CD4-positive, CD25-positive, alpha-beta regulatory T cell (primary cell): ENCODE results near the gene ACTL6B. TPM values are rescaled to one million over a fixed set of nuclear protein-coding genes. Genes with fewer than 3 reads are reported as not detected.
"Not testable (repeated sequence)": the region's sequence is repeated elsewhere in the genome, so short reads cannot be mapped to it uniquely, and the experiment has no call there.

Experiments used
- ATAC-seq, 2 donors: fragments of 150-1000 bp; cut with Tn5 transposase; one replicate each; pipeline ENCODE4 v1.10.0; 2021; ENCODE audit warnings: low read depth in 2 of 2, moderate number of reproducible peaks in 2 of 2, moderate library complexity in 1 of 2
- DNase-seq, 3 donors: peaks; one replicate each; pipeline versions ENCODE4 v3.0.0 to v3.0.0-alpha.2; 2012 to 2022; ENCODE audit warnings: mixed read lengths in 1 of 3
- H3K27ac ChIP-seq: one replicate; pipeline ENCODE4 v1.7.0; 2013; ENCODE audit warnings: mild to moderate bottlenecking, low read length; ENCODE audit not compliant: insufficient read depth, poor library complexity, severe bottlenecking
- H3K27me3 ChIP-seq: one replicate; pipeline ENCODE4 v1.7.0; 2013; ENCODE audit warnings: low read length; ENCODE audit not compliant: control insufficient read depth, insufficient read depth
- H3K36me3 ChIP-seq: one replicate; pipeline ENCODE4 v1.7.0; 2013; ENCODE audit warnings: mild to moderate bottlenecking, low read length, moderate library complexity; ENCODE audit not compliant: control insufficient read depth, insufficient read depth
- H3K4me1 ChIP-seq: 2 replicates; pipeline ENCODE4 v1.7.0; 2013; ENCODE audit warnings: mild to moderate bottlenecking, low read length; ENCODE audit not compliant: insufficient read depth, control insufficient read depth, poor library complexity, severe bottlenecking
- H3K4me3 ChIP-seq: one replicate; pipeline ENCODE4 v1.7.0; 2013; ENCODE audit warnings: low read depth, mild to moderate bottlenecking, low read length, moderate library complexity
- H3K9me3 ChIP-seq, 2 experiments: 1 replicate in 1 of 2; 2 replicates in 1 of 2; pipeline ENCODE4 v1.7.0; 2013; ENCODE audit warnings: low read length in 2 of 2, mild to moderate bottlenecking in 1 of 2, moderate library complexity in 1 of 2; ENCODE audit not compliant: control insufficient read depth in 2 of 2
- H3K27ac Mint-ChIP-seq, 3 donors: one replicate each; pipeline ENCODE4 v1.8.0; 2020 to 2022; ENCODE audit warnings: mild to moderate bottlenecking in 3 of 3, mixed read lengths in 3 of 3, moderate library complexity in 2 of 3
- H3K27me3 Mint-ChIP-seq: one replicate; pipeline ENCODE4 v1.8.0; 2022; ENCODE audit warnings: mild to moderate bottlenecking, mixed read lengths
- H3K36me3 Mint-ChIP-seq: one replicate; pipeline ENCODE4 v1.8.0; 2020; ENCODE audit warnings: mixed read lengths
- H3K4me1 Mint-ChIP-seq, 4 donors: one replicate each; pipeline ENCODE4 v1.8.0; 2020 to 2022; ENCODE audit warnings: mixed read lengths in 4 of 4, mild to moderate bottlenecking in 1 of 4
- H3K4me3 Mint-ChIP-seq, 4 donors: one replicate each; pipeline ENCODE4 v1.8.0; 2020 to 2022; ENCODE audit warnings: mild to moderate bottlenecking in 4 of 4, mixed read lengths in 4 of 4, moderate library complexity in 3 of 4
- H3K9me3 Mint-ChIP-seq, 7 donors: one replicate each; pipeline ENCODE4 v1.8.0; 2020 to 2022; ENCODE audit warnings: mixed read lengths in 7 of 7, mild to moderate bottlenecking in 3 of 7, moderate library complexity in 2 of 7
- polyA plus RNA-seq, 4 donors: library from polyadenylated mRNA; unstranded; fragments of 300-500 nt; fragmentation: Illumina TruSeq; gene quantifications; one replicate each; pipeline ENCODE4 v1.2.3, GENCODE V29; 2021
- total RNA-seq: library from RNA; stranded (reverse); gene quantifications from one replicate; pipeline ENCODE4 v1.2.3, GENCODE V29; 2022

Gene ACTL6B
- total and polyA plus RNA-seq, 5 donors from 2014 or later = not detected

- H3K9me3 Mint-ChIP-seq = peaks cover 0 to 1% (median 0%) of the 10 kb centered on the region in 7 donors
- peak overlapping the region in 1 of 3 donors; percentile 41 for H3K27ac Mint-ChIP-seq
- H3K36me3 Mint-ChIP-seq = no peaks in the 10 kb centered on the region
- Histone ChIP-seq H3K27me3 (no peaks in the 10 kb centered on the region), H3K9me3 (no peaks in the 10 kb centered on the region), H3K4me3 (no peak overlapping the region), H3K27ac (no peak overlapping the region), H3K4me1 (peaks cover 15% of the 10 kb centered on the region), H3K36me3 (peaks cover 2% of the 10 kb centered on the region)
- ATAC-seq (no peak), DNase-seq (no peak)
- peak overlapping the region; percentile 33 to 98 (median 66) for H3K4me3 Mint-ChIP-seq
- H3K4me1 Mint-ChIP-seq = peaks cover 0 to 12% (median 5%) of the 10 kb centered on the region in 4 donors
- peaks cover 12% of the 10 kb centered on the region for H3K27me3 Mint-ChIP-seq
Measured at GRCh38 chr7:100671353-100672327, 15.4 kb upstream of the ACTL6B start.

DNA sequence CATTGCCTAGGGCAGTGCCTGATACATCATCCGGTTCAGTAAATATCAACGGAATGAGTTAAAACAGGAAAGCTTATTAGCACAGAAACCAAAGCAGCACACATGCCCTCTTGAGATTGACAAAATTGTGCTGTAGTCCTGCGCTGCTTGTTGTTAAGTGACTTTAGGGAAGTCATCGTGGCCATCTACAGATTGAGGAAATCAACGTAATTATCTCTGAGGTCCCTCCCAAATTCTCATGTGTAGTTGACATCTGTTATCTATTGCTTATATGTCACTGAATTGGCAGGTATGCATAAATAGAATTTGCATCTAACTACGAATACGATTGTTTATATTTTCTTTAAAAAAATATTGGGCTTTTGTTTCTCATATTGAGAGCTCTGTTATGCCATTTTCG lies 13.8 kb upstream of the ACTL6B start:
- Histone ChIP-seq H3K27ac (no peak overlapping the region), H3K27me3 (no peaks in the 10 kb centered on the region), H3K36me3 (no peaks in the 10 kb centered on the region), H3K4me3 (no peak overlapping the region), H3K9me3 (no peaks in the 10 kb centered on the region), H3K4me1 (peaks cover 6% of the 10 kb centered on the region)
- DNase-seq = no peak
- Mint-ChIP-seq H3K27ac (no peak overlapping the region), H3K4me3 (peak overlapping the region in 2 of 4 donors; percentile 8 to 38), H3K36me3 (no peaks in the 10 kb centered on the region), H3K4me1 (peaks cover 0 to 8% (median 3%) of the 10 kb centered on the region in 4 donors), H3K9me3 (peaks cover 0 to 3% (median 0%) of the 10 kb centered on the region in 7 donors), H3K27me3 (peaks cover 27% of the 10 kb centered on the region)
- no peak for ATAC-seq

GRCh38 chr7:100669106-100669505 lies 12.9 kb upstream of the ACTL6B start:
- H3K9me3 Mint-ChIP-seq, H3K4me3 Mint-ChIP-seq, H3K4me1 Mint-ChIP-seq, H3K4me1 ChIP-seq, H3K27ac ChIP-seq, H3K36me3 Mint-ChIP-seq, H3K9me3 ChIP-seq, H3K4me3 ChIP-seq, DNase-seq, ATAC-seq, H3K27me3 ChIP-seq, H3K27ac Mint-ChIP-seq, H3K36me3 ChIP-seq: not testable (repeated sequence)
- H3K27me3 Mint-ChIP-seq = peaks cover 27% of the 10 kb centered on the region

GRCh38 chr7:100668069-100668449 lies 11.8 kb upstream of the ACTL6B start:
- H3K36me3 Mint-ChIP-seq = no peaks in the 10 kb centered on the region

GRCh38 chr7:100667331-100668068 lies 11.3 kb upstream of the ACTL6B start:
- no peaks in the 10 kb centered on the region for H3K36me3 Mint-ChIP-seq
- no peaks in the 10 kb centered on the region for H3K4me1 ChIP-seq
- no peak for DNase-seq
- H3K27ac Mint-ChIP-seq = peak overlapping the region in 1 of 3 donors; percentile 57
- peaks cover 0 to under 1% (median 0%) of the 10 kb centered on the region in 4 donors for H3K4me1 Mint-ChIP-seq
- no peaks in the 10 kb centered on the region for H3K36me3 ChIP-seq
- no peaks in the 10 kb centered on the region for H3K9me3 ChIP-seq
- no peak overlapping the region for H3K4me3 ChIP-seq
- no peaks in the 10 kb centered on the region for H3K27me3 ChIP-seq
- H3K4me3 Mint-ChIP-seq = no peak overlapping the region
- H3K27me3 Mint-ChIP-seq = peaks cover 19% of the 10 kb centered on the region
- H3K27ac ChIP-seq = no peak overlapping the region
- ATAC-seq = no peak
- H3K9me3 Mint-ChIP-seq = peaks cover 0 to 2% (median 0%) of the 10 kb centered on the region in 7 donors

More at GRCh38 chr7:100668069-100668449, 11.8 kb upstream of the ACTL6B start:
- no peaks in the 10 kb centered on the region for H3K27me3 ChIP-seq
- no peaks in the 10 kb centered on the region for H3K9me3 ChIP-seq
- H3K4me1 ChIP-seq = peaks cover 1% of the 10 kb centered on the region
- H3K4me3 ChIP-seq = no peak overlapping the region
- H3K36me3 ChIP-seq = no peaks in the 10 kb centered on the region
- no peak for DNase-seq
- Mint-ChIP-seq H3K4me3 (peak overlapping the region in 1 of 4 donors; percentile 45), H3K4me1 (peaks cover 0 to 5% (median 1%) of the 10 kb centered on the region in 4 donors), H3K9me3 (peaks cover 0 to 2% (median 0%) of the 10 kb centered on the region in 7 donors), H3K27me3 (peaks cover 22% of the 10 kb centered on the region), H3K27ac (no peak overlapping the region)
- no peak for ATAC-seq
- no peak overlapping the region for H3K27ac ChIP-seq

GRCh38 chr7:100665168-100665726 lies 9.0 kb upstream of the ACTL6B start:
- DNase-seq (no peak), ATAC-seq (no peak)
- no peak overlapping the region for H3K4me3 Mint-ChIP-seq
- H3K27me3 Mint-ChIP-seq = peaks cover 30% of the 10 kb centered on the region
- H3K36me3 Mint-ChIP-seq = no peaks in the 10 kb centered on the region
- Histone ChIP-seq H3K36me3 (no peaks in the 10 kb centered on the region), H3K4me1 (no peaks in the 10 kb centered on the region), H3K27ac (no peak overlapping the region), H3K9me3 (no peaks in the 10 kb centered on the region), H3K27me3 (no peaks in the 10 kb centered on the region), H3K4me3 (no peak overlapping the region)
- peak overlapping the region in 1 of 3 donors; percentile 78 for H3K27ac Mint-ChIP-seq
- H3K9me3 Mint-ChIP-seq = peaks cover 0 to 2% (median 0%) of the 10 kb centered on the region in 7 donors
- no peaks in the 10 kb centered on the region for H3K4me1 Mint-ChIP-seq

- H3K36me3 Mint-ChIP-seq, H3K9me3 Mint-ChIP-seq, H3K9me3 ChIP-seq, H3K4me3 ChIP-seq, H3K4me1 ChIP-seq, H3K27ac ChIP-seq, H3K36me3 ChIP-seq, H3K4me3 Mint-ChIP-seq, DNase-seq, H3K27ac Mint-ChIP-seq, ATAC-seq, H3K27me3 ChIP-seq, H3K4me1 Mint-ChIP-seq: not testable (repeated sequence)
- H3K27me3 Mint-ChIP-seq = peaks cover 50% of the 10 kb centered on the region
Measured at GRCh38 chr7:100662194-100662776, 6.0 kb upstream of the ACTL6B start.
